OCI-LY1 (cell line): ENCODE results near the gene MRPL43.

Source experiments
- H2AFZ ChIP-seq: fragments of 200-600 bp; sonication (generic), shearing (Covaris generic); 2 replicates; pipeline ENCODE4 v1.6.0; 2014; ENCODE audit warnings: antibody characterized with exemption, mild to moderate bottlenecking, low read length
- H3F3A ChIP-seq: fragments of 200-600 bp; sonication (generic), shearing (Covaris generic); 2 replicates; pipeline ENCODE4 v1.6.0; 2014; ENCODE audit warnings: mild to moderate bottlenecking, antibody characterized with exemption, low read length, moderate library complexity; ENCODE audit not compliant: insufficient read depth
- H3K27ac ChIP-seq: fragments of 200-600 bp; sonication (generic); 2 replicates; pipeline ENCODE4 v1.5.1; 2014; ENCODE audit warnings: low read length, mixed run types, mild to moderate bottlenecking, low read depth; ENCODE audit not compliant: poor library complexity, severe bottlenecking
- H3K27me3 ChIP-seq: fragments of 200-600 bp; sonication (generic); 2 replicates; pipeline ENCODE4 v1.6.0; 2014; ENCODE audit warnings: antibody characterized with exemption, mild to moderate bottlenecking, low read length, moderate library complexity; ENCODE audit not compliant: insufficient read depth
- H3K36me3 ChIP-seq: fragments of 200-600 bp; sonication (generic); 2 replicates; pipeline ENCODE4 v1.6.1; 2014; ENCODE audit warnings: mild to moderate bottlenecking, antibody characterized with exemption, low read length, moderate library complexity, mixed read lengths; ENCODE audit not compliant: insufficient read depth
- H3K4me1 ChIP-seq: fragments of 200-600 bp; sonication (generic); 2 replicates; pipeline ENCODE4 v1.5.1; 2014; ENCODE audit warnings: mild to moderate bottlenecking, low read length, moderate library complexity; ENCODE audit not compliant: insufficient read depth, severe bottlenecking
- H3K4me2 ChIP-seq: fragments of 200-600 bp; sonication (generic), shearing (Covaris generic); 2 replicates; pipeline ENCODE4 v1.6.1; 2014; ENCODE audit warnings: low read length
- H3K4me3 ChIP-seq: fragments of 200-600 bp; sonication (generic); 2 replicates; pipeline ENCODE4 v1.5.1; 2014; ENCODE audit warnings: low read length, low read depth, mild to moderate bottlenecking, mixed read lengths; ENCODE audit not compliant: poor library complexity, severe bottlenecking
- H3K79me2 ChIP-seq: fragments of 200-600 bp; shearing (Covaris generic); 2 replicates; pipeline ENCODE4 v1.6.1; 2016; ENCODE audit warnings: mixed run types, low read length, mixed read lengths; ENCODE audit not compliant: insufficient read depth
- H3K9ac ChIP-seq: fragments of 200-600 bp; sonication (generic), shearing (Covaris generic); 2 replicates; pipeline ENCODE4 v1.6.1; 2014; ENCODE audit warnings: mild to moderate bottlenecking, low read length, mixed read lengths
- H3K9me2 ChIP-seq: fragments of 200-600 bp; sonication (generic), shearing (Covaris generic); 2 replicates; pipeline ENCODE4 v1.6.1; 2014; ENCODE audit warnings: low read depth, mild to moderate bottlenecking, low read length, mixed read lengths
- H3K9me3 ChIP-seq: fragments of 200-600 bp; shearing (Covaris generic); 2 replicates; pipeline ENCODE4 v1.6.1; 2014; ENCODE audit warnings: low read length, mixed read lengths
- H4K20me1 ChIP-seq: fragments of 200-600 bp; sonication (generic), shearing (Covaris generic); 2 replicates; pipeline ENCODE4 v1.6.0; 2016; ENCODE audit warnings: mild to moderate bottlenecking, low read length; ENCODE audit not compliant: insufficient read depth
- EZH2 ChIP-seq: fragments of 200-600 bp; sonication (generic), shearing (Covaris generic); IDR thresholded peaks from 2 replicates; pipeline ENCODE4 v1.8.0; 2017; ENCODE audit warnings: borderline replicate concordance, mixed run types, mild to moderate bottlenecking, antibody characterized with exemption, low read length, moderate library complexity, mixed read lengths
- TF ChIP-seq, protein P1 (sequence below): fragments of 200-600 bp; sonication (generic), shearing (Covaris generic); IDR thresholded peaks from 2 replicates; pipeline ENCODE4 v1.5.1; 2017; ENCODE audit warnings: mild to moderate bottlenecking, antibody characterized with exemption, low read length, moderate library complexity, mixed read lengths

MRPL43 gene

GRCh38 chr10:100980311-100980710, 7.0 kb downstream of the MRPL43 start:
- Histone ChIP-seq H4K20me1 (no peaks in the 10 kb centered on the region), H2AFZ (no peak overlapping the region), H3K36me3 (no peaks in the 10 kb centered on the region), H3K79me2 (no peaks in the 10 kb centered on the region), H3K4me2 (no peak overlapping the region), H3K9me2 (no peaks in the 10 kb centered on the region), H3K27me3 (no peaks in the 10 kb centered on the region), H3K4me3 (no peak overlapping the region), H3K27ac (no peak overlapping the region), H3K4me1 (no peaks in the 10 kb centered on the region), H3K9ac (no peak overlapping the region), H3F3A (no peaks in the 10 kb centered on the region), H3K9me3 (no peaks in the 10 kb centered on the region)
- TF ChIP-seq, protein P1, sequence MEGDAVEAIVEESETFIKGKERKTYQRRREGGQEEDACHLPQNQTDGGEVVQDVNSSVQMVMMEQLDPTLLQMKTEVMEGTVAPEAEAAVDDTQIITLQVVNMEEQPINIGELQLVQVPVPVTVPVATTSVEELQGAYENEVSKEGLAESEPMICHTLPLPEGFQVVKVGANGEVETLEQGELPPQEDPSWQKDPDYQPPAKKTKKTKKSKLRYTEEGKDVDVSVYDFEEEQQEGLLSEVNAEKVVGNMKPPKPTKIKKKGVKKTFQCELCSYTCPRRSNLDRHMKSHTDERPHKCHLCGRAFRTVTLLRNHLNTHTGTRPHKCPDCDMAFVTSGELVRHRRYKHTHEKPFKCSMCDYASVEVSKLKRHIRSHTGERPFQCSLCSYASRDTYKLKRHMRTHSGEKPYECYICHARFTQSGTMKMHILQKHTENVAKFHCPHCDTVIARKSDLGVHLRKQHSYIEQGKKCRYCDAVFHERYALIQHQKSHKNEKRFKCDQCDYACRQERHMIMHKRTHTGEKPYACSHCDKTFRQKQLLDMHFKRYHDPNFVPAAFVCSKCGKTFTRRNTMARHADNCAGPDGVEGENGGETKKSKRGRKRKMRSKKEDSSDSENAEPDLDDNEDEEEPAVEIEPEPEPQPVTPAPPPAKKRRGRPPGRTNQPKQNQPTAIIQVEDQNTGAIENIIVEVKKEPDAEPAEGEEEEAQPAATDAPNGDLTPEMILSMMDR: no peak
- TF ChIP-seq EZH2: no peak

DNA sequence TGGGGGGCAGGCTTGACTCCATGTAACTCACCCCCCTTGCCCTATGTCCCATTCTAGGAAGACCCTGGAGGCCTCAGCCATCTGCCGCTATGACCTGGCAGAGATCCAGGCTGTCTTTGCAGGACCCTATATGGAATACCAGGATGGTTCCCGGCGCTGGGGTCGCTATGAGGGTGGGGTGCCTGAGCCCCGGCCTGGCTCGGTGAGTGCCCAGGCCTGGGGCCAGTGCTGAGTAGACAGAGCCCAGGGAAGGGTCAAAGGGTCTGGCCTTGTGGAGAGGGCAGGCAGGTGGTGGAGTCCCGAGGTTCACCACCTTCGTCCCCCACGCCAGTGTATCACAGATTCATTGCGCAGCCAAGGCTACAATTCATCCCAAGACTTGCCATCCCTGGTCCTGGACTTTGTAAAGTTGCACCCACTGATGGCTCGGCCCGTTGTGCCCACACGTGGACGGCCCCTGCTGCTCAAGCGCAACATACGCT, 7.5 kb downstream of the MRPL43 start:
- no peaks in the 10 kb centered on the region for H3K4me1 ChIP-seq
- H3K9me3 ChIP-seq: no peaks in the 10 kb centered on the region
- H2AFZ ChIP-seq: no peak overlapping the region
- no peaks in the 10 kb centered on the region for H3K79me2 ChIP-seq
- H4K20me1 ChIP-seq: no peaks in the 10 kb centered on the region
- TF ChIP-seq EZH2: no peak
- TF ChIP-seq, protein P1: no peak
- H3K9ac ChIP-seq: no peak overlapping the region
- no peak overlapping the region for H3K4me3 ChIP-seq
- H3K9me2 ChIP-seq: no peaks in the 10 kb centered on the region
- H3K4me2 ChIP-seq: no peak overlapping the region
- no peak overlapping the region for H3K27ac ChIP-seq
- no peaks in the 10 kb centered on the region for H3K36me3 ChIP-seq
- H3F3A ChIP-seq: no peaks in the 10 kb centered on the region
- no peaks in the 10 kb centered on the region for H3K27me3 ChIP-seq

DNA sequence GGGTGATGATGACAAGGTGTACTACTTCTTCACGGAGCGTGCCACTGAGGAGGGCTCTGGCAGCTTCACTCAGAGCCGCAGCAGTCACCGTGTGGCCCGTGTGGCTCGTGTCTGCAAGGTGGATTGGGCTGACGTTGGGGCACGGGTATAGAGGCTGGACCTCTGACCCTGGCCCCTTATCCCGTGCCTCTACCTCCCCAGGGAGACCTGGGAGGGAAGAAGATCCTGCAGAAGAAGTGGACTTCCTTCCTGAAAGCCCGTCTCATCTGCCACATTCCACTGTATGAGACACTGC, 8.4 kb downstream of the MRPL43 start:
- H3K79me2 ChIP-seq: no peaks in the 10 kb centered on the region
- TF ChIP-seq EZH2: no peak

GRCh38 chr10:100978121-100978900, 9.0 kb downstream of the MRPL43 start:
- Histone ChIP-seq H3K4me2 (no peak overlapping the region), H3K9ac (no peak overlapping the region), H3K4me1 (no peaks in the 10 kb centered on the region), H4K20me1 (no peaks in the 10 kb centered on the region), H2AFZ (no peak overlapping the region), H3K27me3 (no peaks in the 10 kb centered on the region), H3K27ac (no peak overlapping the region), H3F3A (no peaks in the 10 kb centered on the region), H3K9me3 (no peaks in the 10 kb centered on the region), H3K4me3 (no peak overlapping the region), H3K9me2 (no peaks in the 10 kb centered on the region), H3K79me2 (no peaks in the 10 kb centered on the region), H3K36me3 (no peaks in the 10 kb centered on the region)
- TF ChIP-seq, protein P1: no peak
- TF ChIP-seq EZH2: no peak

More for the DNA sequence above, 8.4 kb downstream of the MRPL43 start:
- Histone ChIP-seq H3K9me2 (no peaks in the 10 kb centered on the region), H3K9me3 (no peaks in the 10 kb centered on the region), H2AFZ (no peak overlapping the region), H3K4me3 (no peak overlapping the region), H3F3A (no peaks in the 10 kb centered on the region), H3K27me3 (no peaks in the 10 kb centered on the region), H3K27ac (no peak overlapping the region), H4K20me1 (no peaks in the 10 kb centered on the region), H3K4me1 (no peaks in the 10 kb centered on the region), H3K4me2 (no peak overlapping the region), H3K36me3 (no peaks in the 10 kb centered on the region), H3K9ac (no peak overlapping the region)
